ENCODE measurements around the gene CKAP2L. TPM values are rescaled to one million over a fixed set of nuclear protein-coding genes. Genes with fewer than 3 reads are reported as not detected.

CKAP2L gene
- total RNA-seq, 4 donors from 2014 or later = 0.64 to 33.0 (median 2.2) TPM; not detected in 1

DNA sequence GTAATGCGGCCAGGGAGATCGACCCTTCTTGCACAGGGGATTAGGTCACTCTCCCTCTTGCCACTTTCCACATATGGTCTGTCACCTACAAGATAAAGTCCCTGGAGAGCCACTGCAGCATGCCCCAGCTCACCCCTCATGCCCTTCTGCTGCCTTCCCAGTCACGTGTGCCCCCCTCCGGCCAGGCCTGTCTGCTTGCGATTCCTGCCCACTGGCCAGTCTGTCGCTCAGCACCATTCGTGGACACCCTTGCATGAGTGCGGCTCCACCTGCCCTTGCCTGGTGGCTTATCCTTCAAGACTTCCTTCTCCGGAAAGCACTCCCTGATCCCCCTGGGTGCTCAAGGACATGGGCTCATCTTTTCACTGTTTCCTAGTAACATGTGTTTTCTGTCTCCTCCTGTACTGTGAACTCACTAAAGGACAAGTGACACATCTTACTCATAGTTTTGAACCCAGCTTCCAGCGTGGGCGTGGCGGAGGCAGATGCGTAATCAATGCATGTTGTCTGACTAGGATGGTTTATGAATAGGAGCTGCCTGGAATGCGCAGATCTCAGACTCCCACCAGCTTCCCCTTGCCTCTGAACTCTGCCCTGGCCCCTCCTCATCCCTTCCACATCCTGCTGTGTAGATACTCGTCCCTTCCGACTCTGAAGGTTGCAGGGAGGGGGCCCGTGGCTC is 51.4 kb downstream of the CKAP2L start:
- WGBS, 2 donors (ENCODE audit: low coverage in 1 of 2) = 60 to 73% methylated on average over 1 to 17 of the region's 17 CpGs
- no peak overlapping the region for H3K27ac ChIP-seq
- no peaks in the 10 kb centered on the region for H3K9me3 ChIP-seq
- H3K4me1 ChIP-seq = peaks cover 0 to 4% (median 0%) of the 10 kb centered on the region in 4 donors
- no peak for TF ChIP-seq EP300 (IDR thresholded peaks at IDR 0.05; ENCODE audit: low read depth)
- TF ChIP-seq POLR2A (IDR thresholded peaks at IDR 0.05) = no peak
- TF ChIP-seq, protein P1, sequence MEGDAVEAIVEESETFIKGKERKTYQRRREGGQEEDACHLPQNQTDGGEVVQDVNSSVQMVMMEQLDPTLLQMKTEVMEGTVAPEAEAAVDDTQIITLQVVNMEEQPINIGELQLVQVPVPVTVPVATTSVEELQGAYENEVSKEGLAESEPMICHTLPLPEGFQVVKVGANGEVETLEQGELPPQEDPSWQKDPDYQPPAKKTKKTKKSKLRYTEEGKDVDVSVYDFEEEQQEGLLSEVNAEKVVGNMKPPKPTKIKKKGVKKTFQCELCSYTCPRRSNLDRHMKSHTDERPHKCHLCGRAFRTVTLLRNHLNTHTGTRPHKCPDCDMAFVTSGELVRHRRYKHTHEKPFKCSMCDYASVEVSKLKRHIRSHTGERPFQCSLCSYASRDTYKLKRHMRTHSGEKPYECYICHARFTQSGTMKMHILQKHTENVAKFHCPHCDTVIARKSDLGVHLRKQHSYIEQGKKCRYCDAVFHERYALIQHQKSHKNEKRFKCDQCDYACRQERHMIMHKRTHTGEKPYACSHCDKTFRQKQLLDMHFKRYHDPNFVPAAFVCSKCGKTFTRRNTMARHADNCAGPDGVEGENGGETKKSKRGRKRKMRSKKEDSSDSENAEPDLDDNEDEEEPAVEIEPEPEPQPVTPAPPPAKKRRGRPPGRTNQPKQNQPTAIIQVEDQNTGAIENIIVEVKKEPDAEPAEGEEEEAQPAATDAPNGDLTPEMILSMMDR (IDR thresholded peaks at IDR 0.05) = no peak
- TF ChIP-seq POLR2AphosphoS5 (IDR thresholded peaks at IDR 0.05) = no peak
- no peaks in the 10 kb centered on the region for H3K27me3 ChIP-seq
- intact Hi-C loops (cut with DNase I; ENCODE audit: low total_unique reads) (no loop called here), in situ Hi-C loops (cut with MboI; ENCODE audit: low pct_ligation_motif_present in 1 of 4, low pct_unique_long_range_greater_than_20kb in 1 of 4, low sequenced_read_pairs in 3 of 4) (no loop called here)
- no peak overlapping the region for H3K4me3 ChIP-seq
- no peak for DNase-seq
- no peaks in the 10 kb centered on the region for H3K36me3 ChIP-seq

DNA sequence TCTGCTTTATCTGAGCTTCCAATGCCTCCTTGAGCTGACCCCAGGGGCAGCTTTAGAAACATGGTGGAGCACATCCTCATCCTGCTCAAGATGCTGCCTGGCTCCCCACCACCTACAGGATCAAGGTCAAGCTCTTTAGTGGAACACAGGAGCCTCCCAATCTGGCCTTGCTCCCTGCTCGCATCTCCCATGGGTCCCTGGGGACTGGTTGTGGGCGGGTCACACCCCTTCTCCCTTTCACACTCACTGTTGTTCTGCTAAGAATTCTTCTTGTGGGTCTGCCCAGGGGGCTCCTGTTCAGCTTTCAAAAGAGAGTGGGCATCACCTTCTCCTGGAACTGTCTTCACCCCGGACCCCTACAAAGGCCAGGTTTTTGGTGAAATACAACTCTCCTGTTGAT is 51.9 kb downstream of the CKAP2L start:
- no peak for DNase-seq
- H3K4me1 ChIP-seq = peaks cover 0 to 4% (median 0%) of the 10 kb centered on the region in 4 donors
- H3K9me3 ChIP-seq = no peaks in the 10 kb centered on the region
- no peak overlapping the region for H3K4me3 ChIP-seq
- no peaks in the 10 kb centered on the region for H3K36me3 ChIP-seq
- WGBS, 2 donors (ENCODE audit: low coverage in 1 of 2) = 84 to 86% methylated on average over 2 to 3 of the region's 3 CpGs
- TF ChIP-seq POLR2AphosphoS5 (IDR thresholded peaks at IDR 0.05) (no peak), EP300 (IDR thresholded peaks at IDR 0.05; ENCODE audit: low read depth) (no peak), POLR2A (IDR thresholded peaks at IDR 0.05) (no peak)
- TF ChIP-seq, protein P1 (IDR thresholded peaks at IDR 0.05) = no peak
- intact Hi-C loops (cut with DNase I; ENCODE audit: low total_unique reads) (no loop called here), in situ Hi-C loops (cut with MboI; ENCODE audit: low pct_ligation_motif_present in 1 of 4, low pct_unique_long_range_greater_than_20kb in 1 of 4, low sequenced_read_pairs in 3 of 4) (no loop called here)
- peaks cover 2% of the 10 kb centered on the region for H3K27me3 ChIP-seq
- no peak overlapping the region for H3K27ac ChIP-seq

DNA sequence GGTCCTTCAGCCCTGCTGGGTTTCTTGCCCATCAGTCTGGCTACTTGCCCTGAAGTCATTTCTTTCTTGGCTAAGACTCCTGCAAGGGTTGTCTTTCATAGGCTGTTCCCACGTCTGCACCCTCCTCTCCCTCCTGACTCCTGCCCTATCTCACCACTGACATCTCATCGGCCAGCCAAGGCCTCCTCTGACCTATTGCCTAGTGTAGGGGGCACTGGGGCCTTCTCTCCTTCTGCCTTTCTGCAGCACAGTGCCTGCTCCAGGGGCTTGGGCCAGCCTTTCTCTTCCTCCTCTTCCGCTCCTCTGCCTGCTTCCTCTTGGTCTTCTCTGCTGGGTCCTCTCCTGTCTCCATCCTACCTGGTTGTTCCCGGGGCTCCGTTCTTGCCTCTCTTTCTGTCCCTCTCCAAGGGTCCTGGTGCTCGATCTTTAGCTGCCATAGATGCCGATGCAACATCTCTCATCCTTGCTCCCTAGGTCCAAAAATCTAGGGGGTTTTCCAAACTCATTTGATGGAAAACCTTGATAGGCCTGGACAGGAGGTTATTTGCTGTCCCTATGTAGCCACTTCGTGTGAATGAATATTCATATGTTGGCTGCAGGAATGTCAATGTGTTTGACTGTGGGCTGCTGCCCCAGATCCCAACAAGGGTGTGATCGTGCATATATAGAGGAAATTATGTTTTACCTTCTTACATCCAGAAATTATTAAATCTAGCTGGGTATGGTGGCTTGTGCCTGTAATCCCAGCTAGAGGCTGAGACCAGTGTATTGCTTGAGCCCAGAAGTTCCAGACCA is 53.3 kb downstream of the CKAP2L start:
- H3K9me3 ChIP-seq = no peaks in the 10 kb centered on the region
- H3K27ac ChIP-seq = no peak overlapping the region
- in situ Hi-C loops (cut with MboI; ENCODE audit: low pct_ligation_motif_present in 1 of 4, low pct_unique_long_range_greater_than_20kb in 1 of 4, low sequenced_read_pairs in 3 of 4) (no loop called here), intact Hi-C loops (cut with DNase I; ENCODE audit: low total_unique reads) (no loop called here)
- peaks cover 0 to 4% (median 0%) of the 10 kb centered on the region in 4 donors for H3K4me1 ChIP-seq
- DNase-seq = no peak
- peaks cover 4% of the 10 kb centered on the region for H3K27me3 ChIP-seq
- H3K36me3 ChIP-seq = no peaks in the 10 kb centered on the region
- TF ChIP-seq POLR2A (IDR thresholded peaks at IDR 0.05) (no peak), POLR2AphosphoS5 (IDR thresholded peaks at IDR 0.05) (no peak), EP300 (IDR thresholded peaks at IDR 0.05; ENCODE audit: low read depth) (no peak)
- TF ChIP-seq, protein P1 (IDR thresholded peaks at IDR 0.05) = no peak
- H3K4me3 ChIP-seq = no peak overlapping the region
- WGBS, 2 donors (ENCODE audit: low coverage in 1 of 2) = 85 to 86% methylated on average over 6 to 9 of the region's 9 CpGs

DNA sequence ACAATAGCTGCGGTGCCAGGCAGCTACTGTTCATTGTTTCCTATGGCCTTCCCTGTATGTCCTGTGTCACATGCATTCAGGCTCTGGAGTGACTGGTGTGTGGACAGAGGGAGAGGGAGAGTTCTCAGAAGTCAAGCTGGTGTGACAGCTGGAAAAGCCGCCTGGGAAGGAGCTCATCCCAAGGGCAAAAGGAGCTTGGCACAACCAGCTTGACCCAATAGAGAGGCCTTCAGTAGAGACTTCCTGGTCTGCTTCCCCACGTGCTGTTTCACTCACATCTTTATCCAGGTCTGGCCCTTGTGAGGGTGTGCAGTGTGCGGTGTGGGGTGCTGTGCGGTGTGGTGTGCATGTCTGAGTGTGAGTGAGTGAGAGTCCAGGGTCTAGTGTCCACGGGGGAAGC is 54.7 kb downstream of the CKAP2L start:
- Histone ChIP-seq H3K36me3 (no peaks in the 10 kb centered on the region), H3K4me3 (no peak overlapping the region), H3K27ac (no peak overlapping the region), H3K27me3 (peaks cover 4% of the 10 kb centered on the region), H3K9me3 (no peaks in the 10 kb centered on the region), H3K4me1 (peaks cover 0 to 4% (median 0%) of the 10 kb centered on the region in 4 donors)
- WGBS, 2 donors (ENCODE audit: low coverage in 1 of 2) = 71 to 83% methylated on average over 1 to 6 of the region's 6 CpGs
- intact Hi-C loops (cut with DNase I; ENCODE audit: low total_unique reads) = no loop called here
- in situ Hi-C loops (cut with MboI; ENCODE audit: low pct_ligation_motif_present in 1 of 4, low pct_unique_long_range_greater_than_20kb in 1 of 4, low sequenced_read_pairs in 3 of 4) = no loop called here
- no peak for TF ChIP-seq POLR2A (IDR thresholded peaks at IDR 0.05)
- no peak for TF ChIP-seq EP300 (IDR thresholded peaks at IDR 0.05; ENCODE audit: low read depth)
- TF ChIP-seq, protein P1 (IDR thresholded peaks at IDR 0.05) = no peak
- no peak for TF ChIP-seq POLR2AphosphoS5 (IDR thresholded peaks at IDR 0.05)
- no peak for DNase-seq
